Spleen (tissue), 11 donors: ENCODE results near the gene B4GALT2. TPM values are rescaled to one million over a fixed set of nuclear protein-coding genes. Genes with fewer than 3 reads are reported as not detected.

Experiments used
- DNase-seq: peaks from one replicate; pipeline ENCODE4 v3.0.0-alpha.2; 2020
- H3K27ac ChIP-seq, 8 donors: fragments of 200-600 bp; sonication (generic) in 7 of 8; 1 replicate in 4 of 8; 2 replicates in 4 of 8; pipeline versions ENCODE4 v1.5.0 to v1.8.0; 2016 to 2021; ENCODE audit warnings: inconsistent platforms in 4 of 8, mild to moderate bottlenecking in 4 of 8, moderate library complexity in 1 of 8
- H3K27me3 ChIP-seq, 7 donors: fragments of 200-600 bp; sonication (generic) in 6 of 7; replicated peaks in 1 of 7; 1 replicate in 4 of 7; 2 replicates in 3 of 7; pipeline versions ENCODE4 v1.5.0 to v1.8.0; 2016 to 2021; ENCODE audit warnings: inconsistent platforms in 3 of 7, mild to moderate bottlenecking in 1 of 7
- H3K36me3 ChIP-seq, 6 donors: fragments of 200-600 bp; sonication (generic) in 5 of 6; 1 replicate in 4 of 6; 2 replicates in 2 of 6; pipeline versions ENCODE4 v1.5.0 to v1.8.0; 2016 to 2021; ENCODE audit warnings: inconsistent platforms in 2 of 6
- H3K4me1 ChIP-seq, 6 donors: fragments of 200-600 bp; sonication (generic) in 5 of 6; 1 replicate in 3 of 6; 2 replicates in 3 of 6; pipeline versions ENCODE4 v1.5.0 to v1.8.0; 2016 to 2021; ENCODE audit warnings: inconsistent platforms in 3 of 6
- H3K4me3 ChIP-seq, 8 donors: fragments of 200-600 bp; sonication (generic) in 7 of 8; 1 replicate in 4 of 8; 2 replicates in 4 of 8; pipeline versions ENCODE4 v1.5.0 to v1.8.0; 2016 to 2021; ENCODE audit warnings: inconsistent platforms in 4 of 8, mild to moderate bottlenecking in 4 of 8, moderate library complexity in 2 of 8
- H3K9me3 ChIP-seq, 8 donors: fragments of 200-600 bp; sonication (generic) in 7 of 8; 1 replicate in 4 of 8; 2 replicates in 4 of 8; pipeline versions ENCODE4 v1.5.0 to v1.8.0; 2016 to 2021; ENCODE audit warnings: inconsistent platforms in 4 of 8
- CTCF ChIP-seq, 11 experiments: fragments of 200-600 bp in 7 of 11; fragments of 450-650 bp in 4 of 11; sonication (generic) in 4 of 11; IDR thresholded peaks in 8 of 11; conservative IDR thresholded peaks in 3 of 11; 1 replicate in 7 of 11; 2 replicates in 4 of 11; pipeline versions ENCODE4 v1.4.0 to v1.8.0; 2016 to 2021; ENCODE audit warnings: antibody characterized with exemption in 11 of 11, inconsistent platforms in 4 of 11, mild to moderate bottlenecking in 1 of 11
- POLR2A ChIP-seq, 3 donors: fragments of 450-650 bp; IDR thresholded peaks; one replicate each; pipeline ENCODE4 v1.5.1; 2017; ENCODE audit warnings: antibody characterized with exemption in 3 of 3, mild to moderate bottlenecking in 1 of 3
- POLR2AphosphoS5 ChIP-seq, 3 donors: sonication (generic); formaldehyde crosslinking; IDR thresholded peaks; one replicate each; pipeline ENCODE4 v1.5.1; 2017; ENCODE audit warnings: antibody characterized with exemption in 3 of 3
- WGBS, 5 donors: extraction: QIAGEN DNeasy Blood & Tissue Kit in 3 of 5; methylation state at CpG; one replicate each; pipeline versions ENCODE4 v1.1.5 to v1.1.7; 2013 to 2018; 5-methylcytosine and 5-hydroxymethylcytosine counted together
- intact Hi-C: fragments of 100-400 bp; cut with DNase I; formaldehyde crosslinking; loops from one replicate; pipeline ENCODE4 v1.15.0; 2023; ENCODE audit warnings: low total_unique reads
- polyA plus RNA-seq, 3 donors: library from polyadenylated mRNA; stranded (reverse); fragments of 200-250 nt; gene quantifications; one replicate each; pipeline ENCODE4 v1.2.1, GENCODE V29; 2013
- total RNA-seq, 7 donors: library from RNA; depleted of rRNA in 3 of 7; stranded (reverse); fragments of >200 nt in 3 of 7; fragmentation: NEBNext Ultra II Directional in 4 of 7; extraction: Animal tissue kit (Norgen Biotek cat#: 25700) in 4 of 7; gene quantifications; one replicate each; pipeline versions ENCODE4 v1.1.0 to v1.2.1, GENCODE V29; 2016 to 2021
- donor health status: healthy with polysubstance abuse.
- donor health status: DM: no; HTN: no; CAD: no; lungs with moderate emphysema.
- donor health status: DM: no; HTN: no; CAD: no.
- donor health status: Bipolar disorder and iron deficiency.
- donor health status: healthy.
- donor health status: DM: no; HTN: no; CAD: no.
- donor health status: DM: yes; HTN: yes; CAD: no.

Gene B4GALT2
- total and polyA plus RNA-seq, 10 donors, result 7.0 to 23.3 (median 12.8) TPM

GRCh38 chr1:43984855-43985254, 5.8 kb downstream of the B4GALT2 start:
- TF ChIP-seq POLR2AphosphoS5 (IDR thresholded peaks at IDR 0.05), result no peak
- no peak for TF ChIP-seq POLR2A (IDR thresholded peaks at IDR 0.05)
- TF ChIP-seq CTCF (IDR thresholded peaks at IDR 0.05 in 8 of 11, conservative IDR thresholded peaks at IDR 0.05 in 3 of 11), result no peak
- no peak overlapping the region for H3K4me3 ChIP-seq
- no peaks in the 10 kb centered on the region for H3K9me3 ChIP-seq
- no peak for DNase-seq
- intact Hi-C loops, result no loop called here
- H3K27ac ChIP-seq, result no peak overlapping the region
- H3K4me1 ChIP-seq, result peaks cover 0 to 35% (median 14%) of the 10 kb centered on the region in 6 donors
- H3K36me3 ChIP-seq, result peaks cover 0 to 18% (median 0%) of the 10 kb centered on the region in 6 donors
- WGBS, 5 donors, result 94 to 99% (median 95%) methylated on average over 14 to 16 of the region's 16 CpGs
- no peaks in the 10 kb centered on the region for H3K27me3 ChIP-seq

GRCh38 chr1:43985984-43986595, 7.1 kb downstream of the B4GALT2 start:
- TF ChIP-seq POLR2A (IDR thresholded peaks at IDR 0.05) (no peak), POLR2AphosphoS5 (IDR thresholded peaks at IDR 0.05) (no peak), CTCF (IDR thresholded peaks at IDR 0.05 in 8 of 11, conservative IDR thresholded peaks at IDR 0.05 in 3 of 11) (no peak)
- Histone ChIP-seq H3K27ac (no peak overlapping the region), H3K4me1 (peaks cover 0 to 31% (median 12%) of the 10 kb centered on the region in 6 donors), H3K36me3 (peaks cover 0 to 18% (median 0%) of the 10 kb centered on the region in 6 donors), H3K27me3 (no peaks in the 10 kb centered on the region), H3K9me3 (no peaks in the 10 kb centered on the region), H3K4me3 (no peak overlapping the region)
- 83 to 93% (median 89%) methylated on average over 4 of the region's 4 CpGs for WGBS, 5 donors
- intact Hi-C loops, result no loop called here
- DNase-seq, result no peak

GRCh38 chr1:43986712-43987111, 7.7 kb downstream of the B4GALT2 start:
- Histone ChIP-seq H3K4me1 (peaks cover 0 to 32% (median 11%) of the 10 kb centered on the region in 6 donors), H3K9me3 (no peaks in the 10 kb centered on the region), H3K4me3 (no peak overlapping the region), H3K27ac (no peak overlapping the region), H3K36me3 (peaks cover 0 to 18% (median 0%) of the 10 kb centered on the region in 6 donors), H3K27me3 (no peaks in the 10 kb centered on the region)
- TF ChIP-seq POLR2A (IDR thresholded peaks at IDR 0.05) (no peak), POLR2AphosphoS5 (IDR thresholded peaks at IDR 0.05) (no peak), CTCF (IDR thresholded peaks at IDR 0.05 in 8 of 11, conservative IDR thresholded peaks at IDR 0.05 in 3 of 11) (no peak)
- intact Hi-C loops, result no loop called here
- no peak for DNase-seq
- WGBS, 5 donors, result 84 to 90% (median 87%) methylated on average over 6 of the region's 6 CpGs

GRCh38 chr1:43987159-43987902, 8.3 kb downstream of the B4GALT2 start:
- no peak for TF ChIP-seq POLR2AphosphoS5 (IDR thresholded peaks at IDR 0.05)
- TF ChIP-seq POLR2A (IDR thresholded peaks at IDR 0.05), result no peak
- no peak for TF ChIP-seq CTCF (IDR thresholded peaks at IDR 0.05 in 8 of 11, conservative IDR thresholded peaks at IDR 0.05 in 3 of 11)
- Histone ChIP-seq H3K27me3 (no peaks in the 10 kb centered on the region), H3K36me3 (peaks cover 0 to 18% (median 0%) of the 10 kb centered on the region in 6 donors), H3K4me1 (peaks cover 2 to 36% (median 17%) of the 10 kb centered on the region in 6 donors), H3K4me3 (no peak overlapping the region), H3K9me3 (no peaks in the 10 kb centered on the region), H3K27ac (no peak overlapping the region)
- WGBS, 5 donors, result 85 to 94% (median 89%) methylated on average over 6 of the region's 6 CpGs
- no peak for DNase-seq
- intact Hi-C loops, result no loop called here
